Measurements from ENCODE around the gene FADS1. TPM values are rescaled to one million over a fixed set of nuclear protein-coding genes. Genes with fewer than 3 reads are reported as not detected.

Gene FADS1
- total RNA-seq, 1 donor from 2014 or later, result 96.3 TPM

DNA sequence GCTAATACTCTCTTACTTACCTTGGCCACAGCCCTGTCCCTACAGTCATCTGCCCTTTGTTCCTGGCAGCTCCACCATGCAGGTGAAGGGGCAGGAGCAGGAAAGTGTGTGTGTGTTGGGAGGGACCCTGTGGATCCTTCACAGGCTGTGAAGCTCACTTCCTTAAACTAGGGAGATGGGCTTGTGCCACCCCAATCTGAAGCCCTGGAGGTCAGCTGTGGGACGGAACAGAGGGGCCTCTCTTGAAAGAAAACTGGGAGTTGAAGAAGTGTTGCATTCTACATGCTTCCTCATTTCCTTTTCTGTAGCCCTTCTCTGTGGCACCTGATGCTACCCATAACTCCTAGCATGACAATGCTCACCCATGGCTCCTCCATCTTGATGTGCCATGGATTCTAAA lies 11.7 kb downstream of the FADS1 start:
- TF ChIP-seq CTCF (IDR thresholded peaks at IDR 0.05; ENCODE audit: insufficient read depth, low read length, poor library complexity, severe bottlenecking), result no peak
- no peak for DNase-seq (ENCODE audit: low read depth)
- no peak overlapping the region for H3K4me3 ChIP-seq (ENCODE audit: low read depth, low read length)
- H3K36me3 ChIP-seq (ENCODE audit: control insufficient read depth, insufficient read depth, low read length), result peaks cover 8% of the 10 kb centered on the region
- no peaks in the 10 kb centered on the region for H3K27me3 ChIP-seq (ENCODE audit: control insufficient read depth, insufficient read depth, low read length)

DNA sequence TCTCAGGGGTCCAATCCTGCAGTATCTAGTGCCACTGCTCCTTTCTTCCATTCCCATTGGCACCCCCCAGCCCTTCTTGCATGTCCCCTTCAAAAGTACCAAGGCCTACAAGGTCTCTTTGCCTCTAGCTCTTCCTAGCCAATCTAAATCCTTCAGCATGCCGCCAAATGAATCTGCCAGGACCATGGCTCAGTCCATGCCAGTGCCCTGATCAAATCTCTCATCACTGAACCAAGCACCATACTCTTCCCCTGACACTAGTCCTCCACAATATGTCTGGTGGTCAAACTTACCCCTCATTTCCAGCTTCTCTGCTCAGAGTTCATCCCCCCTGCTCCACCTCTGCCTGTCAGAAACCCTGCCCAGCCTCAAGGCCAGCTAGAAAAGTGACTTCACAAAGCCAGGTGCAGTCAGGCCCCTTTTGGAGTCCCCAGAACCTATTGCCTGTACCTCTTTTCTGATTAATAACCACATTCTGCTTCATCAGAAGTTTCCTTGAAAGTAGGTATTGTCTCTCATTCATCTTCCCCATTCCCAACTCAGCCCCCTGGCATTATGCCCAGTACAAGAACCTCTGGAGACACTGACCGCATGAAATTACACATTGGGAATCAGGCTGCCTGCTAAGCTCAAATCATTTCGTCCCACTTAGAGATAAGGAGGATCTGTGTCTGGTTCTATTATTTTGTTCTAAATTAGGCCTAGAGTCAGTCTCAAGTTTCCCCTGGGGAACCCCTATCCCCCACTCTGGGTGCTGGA lies 12.7 kb downstream of the FADS1 start:
- H3K27me3 ChIP-seq (ENCODE audit: control insufficient read depth, insufficient read depth, low read length), result no peaks in the 10 kb centered on the region
- no peak overlapping the region for H3K4me3 ChIP-seq (ENCODE audit: low read depth, low read length)
- TF ChIP-seq CTCF (IDR thresholded peaks at IDR 0.05; ENCODE audit: insufficient read depth, low read length, poor library complexity, severe bottlenecking), result no peak
- DNase-seq (ENCODE audit: low read depth), result no peak
- H3K36me3 ChIP-seq (ENCODE audit: control insufficient read depth, insufficient read depth, low read length), result peaks cover 4% of the 10 kb centered on the region

DNA sequence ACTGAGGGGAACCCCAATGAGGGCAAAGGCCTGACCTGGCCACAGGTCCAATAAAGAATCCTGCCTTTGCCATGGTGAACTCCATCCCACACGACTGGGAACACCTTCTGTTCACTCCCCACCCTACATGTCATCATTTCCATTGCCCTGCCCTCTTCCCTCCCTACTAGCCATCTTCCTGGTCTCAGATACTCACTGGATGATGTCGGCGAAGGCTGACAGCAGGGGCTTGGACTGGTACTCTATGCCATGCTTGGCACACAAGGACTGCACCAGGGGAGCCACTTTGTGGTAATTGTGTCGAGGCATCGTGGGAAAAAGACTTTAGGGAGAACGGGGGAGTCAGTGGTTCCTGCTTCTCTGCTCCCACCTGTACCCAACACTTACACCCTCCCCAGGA lies 14.2 kb downstream of the FADS1 start:
- no peak for DNase-seq (ENCODE audit: low read depth)
- no peak for TF ChIP-seq CTCF (IDR thresholded peaks at IDR 0.05; ENCODE audit: insufficient read depth, low read length, poor library complexity, severe bottlenecking)
- no peaks in the 10 kb centered on the region for H3K27me3 ChIP-seq (ENCODE audit: control insufficient read depth, insufficient read depth, low read length)
- no peak overlapping the region for H3K4me3 ChIP-seq (ENCODE audit: low read depth, low read length)
- H3K36me3 ChIP-seq (ENCODE audit: control insufficient read depth, insufficient read depth, low read length), result peaks cover 4% of the 10 kb centered on the region

DNA sequence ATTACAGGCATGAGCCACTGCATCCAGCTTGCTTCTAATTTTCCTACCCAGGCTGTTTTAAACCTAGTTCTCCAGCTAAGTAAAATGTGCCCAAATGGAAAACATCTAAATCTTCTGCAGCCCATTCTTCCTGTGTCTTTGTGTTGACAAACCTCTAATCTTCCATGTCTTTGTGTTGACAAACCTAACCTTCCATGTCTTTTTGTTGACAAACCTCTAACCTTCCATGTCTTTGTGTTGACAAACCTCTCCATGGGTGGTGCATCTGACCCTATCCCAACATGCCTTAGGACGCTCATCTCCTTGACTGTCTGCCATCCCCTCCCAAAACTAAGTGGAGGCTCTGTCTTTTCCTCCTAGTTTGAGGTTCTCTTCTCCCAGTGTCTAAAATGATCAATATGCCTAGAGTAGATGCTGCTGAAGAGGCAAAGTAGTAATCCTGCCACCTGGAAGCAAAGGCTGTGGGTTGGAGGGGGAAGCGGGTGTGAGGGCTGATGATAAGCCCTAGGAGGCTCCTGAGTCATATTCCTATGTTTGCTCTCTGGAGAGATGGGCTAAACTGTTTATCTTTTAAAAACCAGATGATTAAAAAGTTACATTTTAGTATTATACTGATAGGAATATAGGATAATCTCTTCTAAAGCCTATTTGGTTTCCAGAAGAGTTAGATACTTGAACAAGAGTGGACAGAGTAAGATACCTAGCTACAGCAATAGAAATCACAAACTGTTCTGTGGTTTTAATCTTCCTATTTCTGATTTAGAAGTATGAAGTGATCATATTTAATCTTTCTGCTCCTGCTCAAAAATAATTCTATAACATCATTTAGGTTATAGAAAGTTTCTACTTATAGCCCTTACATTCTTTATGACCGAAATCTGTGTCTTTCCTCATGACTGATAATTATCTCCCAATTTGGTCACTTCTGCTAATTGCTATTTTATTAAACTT lies 16.2 kb downstream of the FADS1 start:
- H3K36me3 ChIP-seq (ENCODE audit: control insufficient read depth, insufficient read depth, low read length), result peaks cover 4% of the 10 kb centered on the region
- TF ChIP-seq CTCF (IDR thresholded peaks at IDR 0.05; ENCODE audit: insufficient read depth, low read length, poor library complexity, severe bottlenecking), result no peak
- no peaks in the 10 kb centered on the region for H3K27me3 ChIP-seq (ENCODE audit: control insufficient read depth, insufficient read depth, low read length)
- H3K4me3 ChIP-seq (ENCODE audit: low read depth, low read length), result no peak overlapping the region
- DNase-seq (ENCODE audit: low read depth), result no peak

- H3K36me3 ChIP-seq (ENCODE audit: control insufficient read depth, insufficient read depth, low read length), result peaks cover 4% of the 10 kb centered on the region
- H3K4me3 ChIP-seq (ENCODE audit: low read depth, low read length), result no peak overlapping the region
- DNase-seq (ENCODE audit: low read depth), result no peak
- no peaks in the 10 kb centered on the region for H3K27me3 ChIP-seq (ENCODE audit: control insufficient read depth, insufficient read depth, low read length)
- TF ChIP-seq CTCF (IDR thresholded peaks at IDR 0.05; ENCODE audit: insufficient read depth, low read length, poor library complexity, severe bottlenecking), result no peak
Measured at GRCh38 chr11:61799665-61800284, 17.0 kb downstream of the FADS1 start.
